UCSD-AML1 (cell line): ENCODE data around the gene MACROD2.

Experiments
- DNase-seq: peaks from one replicate; lab custom pipeline; 2025; ENCODE audit not compliant: unreplicated experiment; lab: John Stamatoyannopoulos, UW

MACROD2 gene

GRCh38 chr20:14729390-14729789 is 734.1 kb downstream of the MACROD2 start:
- DNase-seq: no peak

- DNase-seq: no peak
Measured at GRCh38 chr20:14732343-14732742, 737.0 kb downstream of the MACROD2 start.

DNA sequence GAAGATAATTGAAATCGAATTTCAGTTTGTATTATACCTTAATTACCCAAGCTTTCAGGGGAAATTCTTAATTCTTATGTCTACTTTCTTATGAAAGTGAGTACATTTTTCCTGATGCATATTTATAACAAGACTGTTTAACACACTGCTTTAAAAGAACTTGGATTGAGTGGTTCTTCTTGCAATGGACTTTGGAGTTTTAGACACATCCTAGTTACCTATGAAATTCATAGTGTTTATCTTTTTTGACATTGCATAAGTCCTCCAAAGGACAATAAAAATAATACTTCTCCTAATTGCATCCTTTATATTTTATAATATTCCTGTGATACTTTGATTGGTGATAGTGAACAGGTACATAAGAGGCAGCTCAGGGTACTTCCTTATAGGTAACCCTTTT is 737.7 kb downstream of the MACROD2 start:
- no peak for DNase-seq

GRCh38 chr20:14740380-14740779 is 745.1 kb downstream of the MACROD2 start:
- no peak for DNase-seq

DNA sequence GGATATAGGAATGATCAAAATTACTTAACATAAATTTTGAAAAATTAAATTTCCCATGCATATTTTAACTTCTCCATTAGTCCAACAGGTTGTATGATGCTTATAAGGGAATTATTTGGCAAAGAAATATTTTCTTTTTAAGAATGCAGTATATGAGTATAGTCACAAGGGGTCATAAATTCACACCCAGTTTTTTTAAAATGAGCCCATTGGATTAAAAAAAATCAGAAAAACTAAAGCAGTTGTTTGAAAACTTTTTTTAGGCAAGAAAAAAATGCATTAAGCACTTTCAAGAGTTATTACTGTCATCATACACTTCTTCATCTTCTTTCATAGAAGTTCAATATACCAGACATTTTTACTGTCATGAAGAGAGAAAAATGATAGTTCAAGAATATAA is 746.3 kb downstream of the MACROD2 start:
- no peak for DNase-seq

DNA sequence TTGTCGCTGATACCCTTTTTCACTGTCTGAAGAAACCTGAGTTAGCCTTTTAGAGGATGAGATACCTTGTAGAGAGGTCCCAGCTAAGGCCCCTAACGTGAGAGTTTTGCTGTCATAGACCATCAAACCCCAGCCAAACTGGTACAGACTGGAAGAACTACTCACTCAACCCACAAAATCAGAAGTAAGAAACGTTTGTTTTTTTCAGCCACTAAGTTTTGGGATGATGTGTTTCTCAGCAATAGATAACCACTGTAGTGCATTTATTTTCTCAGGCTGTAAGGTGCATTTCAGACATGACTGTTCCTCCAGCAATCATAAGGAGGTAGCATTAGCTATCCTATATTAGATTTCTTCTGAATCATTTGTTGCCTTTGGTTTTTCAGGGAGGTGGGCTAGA is 749.4 kb downstream of the MACROD2 start:
- no peak for DNase-seq

DNA sequence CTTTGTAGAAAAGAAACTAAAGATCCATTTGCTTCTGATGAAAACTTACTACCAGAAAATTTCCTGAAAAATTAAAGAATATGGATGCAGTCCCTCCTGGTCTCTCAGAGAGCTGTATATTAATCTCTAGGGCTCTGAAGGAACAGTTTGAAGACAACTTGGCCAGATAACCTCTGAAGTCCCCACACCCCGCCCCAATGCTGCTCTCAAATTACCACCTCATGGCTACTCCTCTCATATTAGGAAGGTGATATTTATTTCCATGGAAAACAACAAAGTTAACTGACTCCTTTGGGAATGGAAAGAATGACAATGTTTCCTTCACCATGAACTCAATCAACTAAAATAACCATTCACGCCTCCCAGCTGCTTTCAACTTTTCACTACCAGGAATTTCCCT is 750.5 kb downstream of the MACROD2 start:
- no peak for DNase-seq

- no peak for DNase-seq
Measured at GRCh38 chr20:14751191-14751590, 755.9 kb downstream of the MACROD2 start.

DNA sequence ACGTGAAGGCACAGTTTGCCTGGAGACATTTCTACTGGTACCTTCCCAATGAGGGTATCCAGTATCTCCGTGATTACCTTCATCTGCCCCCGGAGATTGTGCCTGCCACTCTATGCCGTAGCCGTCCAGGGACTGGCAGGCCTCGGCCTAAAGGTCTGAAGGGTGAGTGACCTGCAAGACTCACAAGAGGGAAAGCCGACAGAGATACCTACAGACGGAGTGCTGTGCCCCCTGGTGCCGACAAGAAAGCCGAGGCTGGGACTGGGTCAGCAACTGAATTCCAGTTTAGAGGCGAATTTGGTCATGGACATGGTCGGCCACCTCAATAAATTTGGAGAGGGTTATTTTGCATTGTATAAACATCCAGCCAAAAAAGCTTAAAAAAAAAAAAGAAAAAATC is 762.4 kb downstream of the MACROD2 start:
- DNase-seq: no peak

GRCh38 chr20:14758356-14758755 is 763.0 kb downstream of the MACROD2 start:
- DNase-seq: no peak

DNA sequence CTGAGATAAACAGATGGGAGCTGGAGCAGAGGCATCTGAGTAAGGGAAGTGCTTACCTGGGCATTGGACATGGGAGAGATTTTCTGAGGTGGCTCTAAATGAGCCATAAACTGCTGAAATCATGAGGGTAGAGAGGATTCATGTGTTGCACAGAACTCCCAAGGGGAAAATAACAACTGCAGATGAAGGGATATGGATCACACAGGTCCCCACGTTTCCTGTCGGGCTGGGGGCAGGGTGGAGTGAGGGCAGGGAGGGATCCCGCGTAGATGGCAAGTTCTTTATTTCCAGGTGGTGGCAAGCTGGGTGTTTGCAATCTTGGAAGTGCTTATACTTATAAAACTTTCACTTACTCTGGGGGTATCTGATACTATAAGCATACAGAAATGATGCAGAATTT is 764.7 kb downstream of the MACROD2 start:
- no peak for DNase-seq

DNA sequence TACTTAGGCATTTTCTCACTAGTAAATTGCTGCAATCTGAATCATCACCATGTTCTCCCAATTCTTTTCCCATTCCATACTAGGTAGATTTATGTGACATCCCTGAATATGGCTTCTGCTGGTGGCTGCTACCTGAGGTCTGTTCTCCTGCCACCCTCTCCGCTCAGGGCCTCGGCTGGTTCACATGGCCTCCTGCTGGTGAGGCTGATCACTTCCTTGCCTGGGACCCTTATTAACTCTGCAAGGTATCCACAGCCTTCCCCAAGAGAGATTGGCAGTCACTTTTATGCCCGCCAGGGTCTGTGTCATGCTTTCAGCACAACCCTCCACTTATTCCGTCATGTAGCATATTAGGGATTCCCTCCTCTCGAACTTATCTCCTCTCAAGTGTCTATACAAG is 766.6 kb downstream of the MACROD2 start:
- no peak for DNase-seq

DNA sequence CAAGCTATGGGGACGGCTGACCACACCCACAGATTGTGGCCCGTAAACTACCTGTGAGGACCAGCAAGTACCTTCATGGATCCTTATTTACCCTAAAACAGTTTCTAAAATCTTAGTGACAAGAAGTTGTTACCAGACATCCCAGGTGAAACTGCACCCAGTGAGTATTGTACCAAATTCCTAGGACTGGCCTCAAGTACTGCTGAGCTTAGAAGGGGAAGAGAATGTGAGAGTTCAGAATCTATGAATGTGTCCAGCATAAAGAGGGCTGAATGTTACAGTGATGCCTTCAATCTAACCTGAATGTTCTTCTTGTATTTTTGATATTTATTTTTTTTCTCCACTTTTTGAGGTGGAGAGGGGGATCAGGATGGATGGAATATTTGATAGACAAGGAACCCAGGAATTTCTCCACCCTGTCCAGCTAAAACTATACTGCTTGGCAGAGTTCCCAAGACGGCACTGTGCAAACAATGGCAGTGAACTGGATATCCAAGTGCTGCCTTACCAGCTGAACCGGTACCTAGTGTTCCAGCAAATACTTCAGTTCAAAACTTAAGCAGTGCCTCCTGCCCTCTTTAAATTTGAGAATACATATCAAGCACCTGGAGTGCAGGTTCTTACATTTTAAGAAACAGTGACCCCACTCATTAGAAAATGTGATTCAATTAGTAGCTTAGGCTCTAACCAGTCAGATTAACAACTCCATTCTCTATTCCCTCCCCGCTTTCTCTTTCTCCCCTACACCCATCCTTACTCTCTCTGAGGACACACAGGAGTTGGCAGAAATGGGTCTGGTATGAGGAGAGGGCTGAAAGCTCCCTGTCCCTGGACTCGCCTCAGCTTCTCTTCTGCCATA is 769.4 kb downstream of the MACROD2 start:
- DNase-seq: no peak

GRCh38 chr20:14765370-14765701 is 770.0 kb downstream of the MACROD2 start:
- no peak for DNase-seq

DNA sequence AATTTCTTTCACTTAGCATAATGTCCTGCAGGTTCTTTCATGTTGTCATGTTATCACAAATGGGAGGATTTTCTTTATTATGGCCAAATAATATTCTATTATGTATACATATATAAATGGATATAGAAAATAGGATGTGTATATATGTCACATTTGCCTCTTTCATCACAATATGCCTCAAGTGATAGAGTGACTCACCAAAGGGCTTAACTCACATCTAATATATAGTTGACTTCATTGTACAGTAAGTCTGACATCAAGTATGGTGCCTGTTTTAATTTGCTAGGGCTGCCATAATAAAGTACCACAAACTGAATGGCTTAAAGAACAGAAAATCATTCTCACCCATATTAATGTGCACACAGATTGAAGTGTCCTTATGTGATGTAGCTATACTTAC is 778.2 kb downstream of the MACROD2 start:
- no peak for DNase-seq

DNA sequence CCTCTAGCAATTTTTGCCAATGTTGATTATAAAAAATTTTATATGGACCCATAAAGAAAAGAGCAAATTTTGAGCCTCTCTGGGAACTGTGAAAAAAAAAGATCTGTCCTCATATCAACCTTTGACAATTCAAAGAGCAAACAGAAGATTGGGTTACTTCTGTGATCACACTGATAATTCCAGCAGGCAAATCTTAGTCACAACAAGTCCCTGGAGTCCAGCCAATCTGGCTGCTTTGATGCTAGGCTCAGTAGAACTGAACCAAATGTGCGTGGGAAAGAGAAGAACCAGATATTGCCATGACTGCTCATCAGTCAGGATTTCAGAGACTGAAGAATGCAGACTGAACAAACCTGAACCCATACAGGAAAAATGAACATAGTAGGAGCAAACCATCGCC is 780.5 kb downstream of the MACROD2 start:
- no peak for DNase-seq

DNA sequence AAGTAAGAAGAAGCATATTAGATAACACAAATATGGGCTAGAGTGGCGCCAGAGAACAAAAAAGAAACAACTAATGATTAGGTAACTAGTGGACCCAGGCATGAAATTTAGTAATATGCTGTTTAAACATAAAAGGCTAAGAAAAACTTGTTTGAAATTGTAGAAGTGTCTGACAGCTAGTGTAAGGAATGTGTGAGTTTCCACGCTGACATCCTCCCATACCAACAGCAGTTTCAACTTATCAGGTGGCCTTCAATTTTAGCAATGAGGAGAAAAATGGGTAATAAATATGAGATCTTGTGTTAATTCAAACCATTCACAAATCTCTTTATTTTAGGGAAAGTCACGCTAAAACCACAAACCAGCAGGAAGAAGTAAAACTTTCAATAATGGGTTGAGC is 782.3 kb downstream of the MACROD2 start:
- DNase-seq: no peak

DNA sequence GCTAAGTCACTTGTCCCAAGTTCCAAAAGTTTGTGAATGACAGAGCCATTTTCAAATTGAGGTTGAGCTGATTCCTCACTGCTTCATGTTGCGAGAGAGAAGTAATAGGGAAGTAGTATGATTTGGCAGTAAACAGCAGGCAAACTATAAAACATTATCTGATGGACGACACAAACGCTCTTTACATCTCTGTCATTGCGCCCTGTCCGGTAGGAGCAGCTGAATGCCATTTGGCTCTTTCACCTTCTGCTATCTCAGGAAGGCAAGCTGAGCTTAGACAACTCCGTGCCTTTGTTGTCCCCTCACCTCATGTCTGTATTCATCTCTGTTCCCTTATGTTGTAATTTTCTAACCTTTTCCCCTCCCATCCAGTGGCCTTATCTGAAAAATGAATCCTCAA is 782.8 kb downstream of the MACROD2 start:
- no peak for DNase-seq

DNA sequence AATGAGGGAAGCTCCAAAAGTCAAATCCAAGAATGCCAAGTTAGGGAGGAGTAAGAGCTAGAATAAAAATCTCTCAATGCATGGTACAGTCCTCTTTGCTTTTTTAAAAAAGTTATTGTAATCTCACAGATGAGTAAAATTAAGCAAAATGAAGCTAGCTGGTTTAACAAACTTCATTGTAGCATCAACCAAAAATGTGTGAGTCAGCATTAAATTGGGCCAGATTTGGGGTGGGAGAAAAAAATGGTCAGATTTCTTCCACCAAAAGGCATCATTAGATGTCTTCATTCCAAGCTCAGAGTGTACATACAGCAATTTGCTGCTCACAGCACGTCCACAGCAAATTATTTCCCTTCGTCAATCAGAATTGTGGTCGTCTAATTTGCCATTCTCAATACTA is 783.6 kb downstream of the MACROD2 start:
- DNase-seq: no peak

- no peak for DNase-seq
Measured at GRCh38 chr20:14780508-14780907, 785.2 kb downstream of the MACROD2 start.

DNA sequence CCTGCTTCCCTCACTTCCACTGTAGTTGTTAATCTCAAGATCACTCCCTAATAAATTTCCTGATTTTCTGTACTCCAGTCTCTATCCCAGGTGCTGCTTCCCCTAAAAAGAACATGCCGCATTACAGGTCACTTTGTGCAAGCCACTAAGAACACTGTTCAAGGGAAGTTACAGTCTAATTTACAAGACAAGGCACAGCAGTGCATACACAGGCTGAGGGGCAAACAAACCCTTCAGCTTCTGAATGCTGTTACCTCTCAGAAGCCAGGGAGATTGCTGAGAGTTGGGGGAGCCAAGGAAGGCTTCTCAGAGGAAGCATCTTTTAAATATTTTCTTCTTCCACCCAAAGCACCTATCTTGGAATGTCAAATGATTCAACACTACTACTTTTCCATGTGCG is 787.4 kb downstream of the MACROD2 start:
- no peak for DNase-seq

DNA sequence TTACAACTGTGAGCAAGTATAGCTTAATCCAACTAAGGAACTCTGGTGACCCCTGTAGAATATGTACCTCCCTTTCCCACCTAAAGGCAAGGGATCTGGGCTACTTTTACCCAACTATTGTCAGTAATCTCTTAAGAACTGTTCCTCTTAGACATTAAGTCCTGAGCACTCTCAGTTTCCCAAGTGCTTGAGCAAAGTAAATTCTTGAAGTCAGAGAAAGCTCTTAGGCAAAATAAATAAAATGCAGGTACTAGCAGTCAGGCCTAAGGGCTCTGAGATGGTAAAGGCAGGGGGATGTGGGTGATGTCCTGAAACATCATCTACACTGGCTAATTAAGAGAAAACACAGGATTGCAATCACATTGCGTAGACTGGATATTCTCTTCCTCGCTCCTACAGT is 788.5 kb downstream of the MACROD2 start:
- DNase-seq: no peak

DNA sequence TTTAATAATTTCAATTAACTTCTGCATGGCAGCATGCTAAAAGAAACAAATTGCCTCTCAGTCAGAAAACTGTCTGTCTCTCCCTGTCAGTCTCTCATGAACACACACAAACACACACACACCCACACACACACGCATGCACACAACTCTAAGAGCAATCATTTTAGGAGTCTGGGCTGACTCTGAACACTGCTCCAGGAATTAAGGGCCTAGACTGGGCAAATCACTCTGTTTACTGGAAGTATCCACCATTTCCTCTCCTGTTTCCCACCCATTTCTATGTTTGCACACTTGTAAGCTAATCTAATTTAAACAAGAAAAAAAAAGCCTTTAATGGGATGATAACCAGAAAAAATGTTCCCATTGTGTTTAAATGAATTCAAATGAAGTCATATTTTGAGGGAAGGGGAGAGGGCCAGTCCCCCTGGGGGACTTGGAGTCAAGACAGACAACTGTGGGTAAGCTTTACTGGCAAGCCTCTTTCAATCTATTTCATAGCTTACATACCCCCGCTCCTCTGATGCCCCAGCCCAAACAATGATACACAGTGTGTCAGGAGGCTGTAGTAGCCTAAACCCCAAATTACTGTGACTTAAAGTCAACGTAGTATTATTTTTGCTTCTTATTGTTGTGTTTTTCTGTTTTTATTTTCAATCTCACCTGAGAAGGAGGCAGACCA is 789.9 kb downstream of the MACROD2 start:
- no peak for DNase-seq
